Heart left ventricle (tissue), 16 donors: ENCODE data around the gene MTFP1. TPM values are rescaled to one million over a fixed set of nuclear protein-coding genes. Genes with fewer than 3 reads are reported as not detected.

Experiments used
- ATAC-seq, 4 donors: fragments of 200-7000 bp; cut with Tn5 transposase; one replicate each; pipeline ENCODE4 v1.9.1; 2020 to 2022; ENCODE audit warnings: moderate library complexity in 4 of 4, mild to moderate bottlenecking in 3 of 4, moderate number of reproducible peaks in 1 of 4
- DNase-seq, 5 donors: peaks; one replicate each; pipeline ENCODE4 v3.0.0-alpha.2; 2020
- H3K27ac ChIP-seq, 12 donors: fragments of 200-600 bp; sonication (generic) in 4 of 12; one replicate each; pipeline versions ENCODE4 v1.5.0 to v1.8.0; 2016 to 2022; ENCODE audit warnings: mild to moderate bottlenecking in 2 of 12
- H3K27me3 ChIP-seq, 9 donors: fragments of 200-600 bp; sonication (generic) in 2 of 9; one replicate each; pipeline versions ENCODE4 v1.5.1 to v1.8.0; 2016 to 2022; ENCODE audit warnings: mild to moderate bottlenecking in 3 of 9
- H3K36me3 ChIP-seq, 9 donors: fragments of 200-600 bp; sonication (generic) in 2 of 9; one replicate each; pipeline versions ENCODE4 v1.5.0 to v1.8.0; 2018 to 2022; ENCODE audit warnings: mild to moderate bottlenecking in 2 of 9
- H3K4me1 ChIP-seq, 12 donors: fragments of 200-600 bp; sonication (generic) in 4 of 12; one replicate each; pipeline versions ENCODE4 v1.5.0 to v1.8.0; 2016 to 2022; ENCODE audit warnings: mild to moderate bottlenecking in 3 of 12
- H3K4me3 ChIP-seq, 12 donors: fragments of 200-600 bp; sonication (generic) in 4 of 12; one replicate each; pipeline versions ENCODE4 v1.5.0 to v1.8.0; 2017 to 2022; ENCODE audit warnings: mild to moderate bottlenecking in 9 of 12, moderate library complexity in 4 of 12
- H3K9me3 ChIP-seq, 12 donors: fragments of 200-600 bp; sonication (generic) in 4 of 12; one replicate each; pipeline versions ENCODE4 v1.5.0 to v1.8.0; 2016 to 2022; ENCODE audit warnings: mild to moderate bottlenecking in 1 of 12
- POLR2A ChIP-seq, 2 donors: fragments of 450-650 bp; IDR thresholded peaks; one replicate each; pipeline ENCODE4 v1.6.1; 2017; ENCODE audit warnings: antibody characterized with exemption in 2 of 2, mild to moderate bottlenecking in 2 of 2, moderate library complexity in 2 of 2
- WGBS, 4 donors: extraction: QIAGEN DNeasy Blood & Tissue Kit in 2 of 4; methylation state at CpG; one replicate each; pipeline versions ENCODE4 v1.1.5 to v1.1.7; 2013 to 2018; 5-methylcytosine and 5-hydroxymethylcytosine counted together
- intact Hi-C, 10 donors: fragments of 100-400 bp; cut with DNase I; formaldehyde crosslinking; loops; one replicate each; pipeline versions ENCODE4 v1.11.1 to v1.14.2; 2022
- polyA plus RNA-seq, 2 donors: library from polyadenylated mRNA; stranded (reverse); fragments of 200-250 nt; gene quantifications; one replicate each; pipeline ENCODE4 v1.2.3, GENCODE V29; 2013
- total RNA-seq, 9 donors: library from RNA; depleted of rRNA in 2 of 9; stranded (reverse); fragments of >200 nt in 2 of 9; fragmentation: NEBNext Ultra II Directional in 3 of 9; extraction: Animal tissue kit (Norgen Biotek cat#: 25700) in 3 of 9; gene quantifications; one replicate each; pipeline versions ENCODE4 v1.1.0 to v1.2.4, GENCODE V29; 2016 to 2023
- TF ChIP-seq, protein P1 (sequence below), 12 donors: fragments of 200-600 bp; sonication (generic) in 4 of 12; IDR thresholded peaks; one replicate each; pipeline versions ENCODE4 v1.5.0 to v1.8.0; 2018 to 2022; ENCODE audit warnings: antibody characterized with exemption in 12 of 12, mild to moderate bottlenecking in 5 of 12
- donor health status: ischemic (EF 13 %, LVEDD 7.1; RV severe dilation, severe dysfunction).
- donor health status: healthy with polysubstance abuse.
- donor health status: DM: no; HTN: yes; CAD: no.
- donor health status: DM: no; HTN: no; CAD: no.
- donor health status: ischemic (EF 25% LVEDD 6.9; RV normal size, moderate dysfunction).
- donor health status: ischemic (EF 25% LVEDD 5.7; RV mildly dilated, moderate dysfunction).
- donor health status: healthy.
- donor health status: DM: yes; HTN: yes; CAD: no.
- donor health status: ischemic (EF 35%, LVEDD 5.7; RV mildly dilated, moderate dysfunction).
- donor health status: nonischemic (EF 11% LVEDD 7.7; RV severe dilation, severe dysfunction).
- donor health status: DM: yes; HTN: yes; CAD: no.
- donor health status: PGD.
- donor health status: ischemic (EF 29% LVEDD 5.4; RV normal size, mild dysfunction).
- donor health status: nonischemic (EF 23%, LVEDD 6.1; RV moderate dilation, normal function).

Gene MTFP1
- total and polyA plus RNA-seq, 11 donors: 5.0 to 139 (median 17.1) TPM

DNA sequence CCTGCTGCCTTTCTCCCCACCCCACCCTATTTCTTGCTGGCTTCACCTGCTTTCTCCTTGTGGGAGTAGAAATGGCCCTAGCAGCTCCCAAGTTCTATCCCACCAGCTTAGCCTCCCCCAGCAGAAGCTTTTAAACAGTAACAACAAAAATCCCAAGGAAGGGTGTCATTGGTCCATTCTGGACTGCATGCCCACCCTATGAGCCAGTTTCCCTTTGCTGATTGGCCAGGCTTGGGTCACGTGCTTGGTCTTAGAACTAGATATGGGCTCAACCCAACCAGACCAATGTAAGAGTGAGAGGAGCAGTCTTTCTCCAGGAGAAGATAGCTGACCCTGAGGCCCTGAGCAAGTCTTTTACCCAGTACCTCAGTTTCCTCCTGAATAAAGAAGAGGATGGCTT lies 2.3 kb downstream of the MTFP1 start:
- intact Hi-C loops: loop anchor here in 4 of 10 donors (5.0 to 10.0 kb wide), 3 partner anchors 157 to 177 kb away; partner anchors contain the start of genes TCN2 (in 2 of the 4) and PES1 (in 1 of the 4)
- no peaks in the 10 kb centered on the region for H3K27me3 ChIP-seq
- TF ChIP-seq, protein P1, sequence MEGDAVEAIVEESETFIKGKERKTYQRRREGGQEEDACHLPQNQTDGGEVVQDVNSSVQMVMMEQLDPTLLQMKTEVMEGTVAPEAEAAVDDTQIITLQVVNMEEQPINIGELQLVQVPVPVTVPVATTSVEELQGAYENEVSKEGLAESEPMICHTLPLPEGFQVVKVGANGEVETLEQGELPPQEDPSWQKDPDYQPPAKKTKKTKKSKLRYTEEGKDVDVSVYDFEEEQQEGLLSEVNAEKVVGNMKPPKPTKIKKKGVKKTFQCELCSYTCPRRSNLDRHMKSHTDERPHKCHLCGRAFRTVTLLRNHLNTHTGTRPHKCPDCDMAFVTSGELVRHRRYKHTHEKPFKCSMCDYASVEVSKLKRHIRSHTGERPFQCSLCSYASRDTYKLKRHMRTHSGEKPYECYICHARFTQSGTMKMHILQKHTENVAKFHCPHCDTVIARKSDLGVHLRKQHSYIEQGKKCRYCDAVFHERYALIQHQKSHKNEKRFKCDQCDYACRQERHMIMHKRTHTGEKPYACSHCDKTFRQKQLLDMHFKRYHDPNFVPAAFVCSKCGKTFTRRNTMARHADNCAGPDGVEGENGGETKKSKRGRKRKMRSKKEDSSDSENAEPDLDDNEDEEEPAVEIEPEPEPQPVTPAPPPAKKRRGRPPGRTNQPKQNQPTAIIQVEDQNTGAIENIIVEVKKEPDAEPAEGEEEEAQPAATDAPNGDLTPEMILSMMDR (IDR thresholded peaks at IDR 0.05): no peak
- TF ChIP-seq POLR2A (IDR thresholded peaks at IDR 0.05): no peak
- ATAC-seq (no peak), DNase-seq (no peak)
- H3K36me3 ChIP-seq: no peaks in the 10 kb centered on the region
- no peak overlapping the region for H3K27ac ChIP-seq
- H3K9me3 ChIP-seq: no peaks in the 10 kb centered on the region
- no peak overlapping the region for H3K4me3 ChIP-seq
- 83 to 100% (median 84%) methylated on average over 1 of the region's 1 CpG for WGBS, 4 donors
- peaks cover 0 to 31% (median 20%) of the 10 kb centered on the region in 12 donors for H3K4me1 ChIP-seq

DNA sequence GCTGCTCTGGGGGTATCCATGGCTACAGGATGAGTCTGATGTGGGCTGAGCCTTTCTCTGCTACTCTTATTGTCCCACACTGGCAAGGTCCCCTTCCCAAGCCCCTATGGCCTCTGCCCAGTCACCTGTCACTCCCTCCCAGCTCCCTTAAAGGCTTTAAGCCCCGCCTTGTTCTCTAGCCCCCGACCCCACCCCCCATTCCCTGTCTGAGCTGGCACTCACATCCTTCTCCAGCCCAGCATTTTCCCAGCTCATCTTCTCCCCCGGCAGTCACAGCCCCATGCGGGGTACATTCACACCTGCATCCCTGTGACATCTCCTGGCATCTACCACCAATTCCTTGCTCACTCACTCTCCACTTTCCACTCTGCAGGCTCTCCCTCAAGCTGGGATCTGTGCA lies 4.3 kb downstream of the MTFP1 start:
- 48 to 64% (median 54%) methylated on average over 4 of the region's 4 CpGs for WGBS, 4 donors
- no peaks in the 10 kb centered on the region for H3K27me3 ChIP-seq
- H3K4me1 ChIP-seq: peaks cover 0 to 18% (median 10%) of the 10 kb centered on the region in 12 donors
- H3K9me3 ChIP-seq: no peaks in the 10 kb centered on the region
- no peak for DNase-seq
- no peak overlapping the region for H3K27ac ChIP-seq
- intact Hi-C loops: loop anchor here in 4 of 10 donors (5.0 to 10.0 kb wide), 3 partner anchors 155 to 175 kb away; partner anchors contain the start of genes TCN2 (in 2 of the 4) and PES1 (in 1 of the 4)
- TF ChIP-seq POLR2A (IDR thresholded peaks at IDR 0.05): no peak
- TF ChIP-seq, protein P1 (IDR thresholded peaks at IDR 0.05): no peak
- ATAC-seq: no peak
- H3K4me3 ChIP-seq: no peak overlapping the region
- H3K36me3 ChIP-seq: no peaks in the 10 kb centered on the region

DNA sequence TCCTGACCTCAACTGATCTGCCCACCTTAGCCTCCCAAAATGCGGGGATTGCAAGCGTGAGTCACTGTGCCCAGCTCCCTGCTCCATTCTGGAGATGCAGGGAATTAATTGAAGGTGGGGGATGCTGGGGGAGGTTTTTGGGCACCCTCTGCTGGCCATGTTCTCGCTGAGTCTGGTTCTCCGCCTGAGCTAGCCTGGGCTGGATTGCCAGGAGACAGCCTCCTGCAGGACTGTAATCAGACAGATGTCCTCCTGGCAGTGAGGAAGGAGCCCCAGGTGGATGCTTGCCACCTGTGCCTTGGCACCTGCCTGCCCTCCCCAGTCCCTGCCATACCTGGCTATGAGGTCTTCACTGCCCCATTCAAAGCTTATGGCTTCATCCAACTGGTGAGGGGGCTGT lies 5.4 kb downstream of the MTFP1 start:
- intact Hi-C loops: no loop called here
- Histone ChIP-seq H3K4me3 (no peak overlapping the region), H3K36me3 (no peaks in the 10 kb centered on the region), H3K9me3 (peaks cover 0 to 3% (median 0%) of the 10 kb centered on the region in 12 donors), H3K27me3 (no peaks in the 10 kb centered on the region), H3K27ac (no peak overlapping the region), H3K4me1 (peaks cover 0 to 8% (median 6%) of the 10 kb centered on the region in 12 donors)
- ATAC-seq (no peak), DNase-seq (no peak)
- 73 to 89% (median 76%) methylated on average over 4 of the region's 4 CpGs for WGBS, 4 donors
- TF ChIP-seq, protein P1 (IDR thresholded peaks at IDR 0.05): no peak
- no peak for TF ChIP-seq POLR2A (IDR thresholded peaks at IDR 0.05)

DNA sequence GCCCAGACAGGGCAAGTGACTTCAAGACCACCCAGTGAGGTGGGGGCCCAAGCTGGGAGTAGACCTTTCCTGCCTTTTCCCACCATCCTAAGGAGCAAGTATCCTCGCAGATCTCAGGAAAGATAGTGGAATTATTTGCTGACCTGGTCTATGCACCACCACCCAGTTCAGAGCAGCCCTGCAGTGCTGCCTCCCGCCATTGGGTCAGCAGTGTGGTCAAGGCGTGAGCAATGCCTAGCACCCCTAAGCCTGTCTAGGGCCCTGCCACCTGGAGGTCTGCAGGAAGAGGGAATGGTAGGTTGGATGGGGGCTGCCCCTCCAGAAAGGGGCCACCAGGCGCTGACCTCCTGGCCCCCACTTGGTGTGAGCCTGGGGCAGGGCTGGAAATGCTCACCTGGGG lies 6.5 kb downstream of the MTFP1 start:
- WGBS, 4 donors: 92 to 96% (median 93%) methylated on average over 4 of the region's 4 CpGs
- DNase-seq: no peak

More for the DNA sequence above, 6.5 kb downstream of the MTFP1 start:
- ATAC-seq: no peak
- TF ChIP-seq, protein P1 (IDR thresholded peaks at IDR 0.05): no peak
- no peak for TF ChIP-seq POLR2A (IDR thresholded peaks at IDR 0.05)
- Histone ChIP-seq H3K9me3 (peaks cover 0 to 3% (median 0%) of the 10 kb centered on the region in 12 donors), H3K4me1 (no peaks in the 10 kb centered on the region), H3K27ac (no peak overlapping the region), H3K27me3 (no peaks in the 10 kb centered on the region), H3K36me3 (no peaks in the 10 kb centered on the region), H3K4me3 (no peak overlapping the region)
- intact Hi-C loops: no loop called here
